GM04504 (cell line): ENCODE measurements around the gene TAF6.

Experiments
- DNase-seq: peaks from one replicate; pipeline ENCODE4 v3.0.0-alpha.2; 2012; ENCODE audit warnings: low read depth

The TAF6 gene

DNA sequence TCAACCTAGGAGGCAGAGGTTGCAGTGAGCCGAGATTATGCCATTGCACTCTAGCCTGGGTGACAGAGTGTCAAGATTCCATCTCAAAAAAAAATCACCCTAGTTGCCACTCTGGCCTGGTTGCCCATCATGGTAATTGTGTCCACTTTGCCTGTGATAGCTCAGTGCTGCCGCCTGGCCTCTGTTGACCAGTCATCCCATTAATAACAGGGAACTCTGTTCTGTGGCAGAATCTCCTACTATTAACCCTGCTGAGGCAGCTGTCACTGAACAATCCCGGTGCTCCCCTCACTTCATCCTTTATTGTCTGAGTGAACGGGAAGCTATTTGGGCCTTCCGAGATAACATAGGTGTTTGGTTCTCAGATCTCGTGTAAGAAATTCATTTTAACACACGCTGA is 52.2 kb downstream of the TAF6 start:
- no peak for DNase-seq

DNA sequence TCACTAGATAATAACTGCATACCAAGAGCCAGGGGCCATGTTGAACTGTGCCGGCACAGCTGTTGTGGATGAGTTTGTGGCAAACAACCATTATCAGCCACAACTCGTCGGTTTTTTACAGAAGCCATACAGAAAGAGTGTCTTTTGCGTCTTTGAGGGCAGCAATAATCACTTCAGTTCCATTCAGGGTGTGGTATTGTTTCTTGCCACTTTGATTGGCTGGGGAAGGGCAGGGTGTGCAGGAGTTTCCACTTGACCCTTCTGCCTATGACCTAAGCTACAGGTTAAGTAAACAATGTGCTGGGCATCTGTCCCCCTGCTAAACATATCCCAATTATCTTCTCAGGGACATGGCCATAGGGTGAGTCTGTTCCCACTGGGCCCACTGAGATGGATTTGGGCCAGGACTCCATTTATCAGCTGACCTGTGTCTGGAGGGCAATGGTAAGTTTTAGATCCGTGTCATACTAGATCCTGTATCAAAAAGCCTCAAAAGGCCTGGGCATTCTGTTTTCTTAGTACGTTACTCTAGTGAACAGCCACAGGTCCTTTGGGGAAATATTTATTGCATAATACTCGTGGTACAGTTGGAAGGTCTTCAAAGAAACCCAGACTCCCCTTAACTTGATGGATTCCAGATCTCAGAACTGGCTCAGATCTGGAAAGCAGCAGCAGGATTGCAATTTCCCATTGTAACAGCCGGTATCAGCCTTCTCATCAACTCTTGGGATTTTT is 53.5 kb downstream of the TAF6 start:
- peak; percentile 72 for DNase-seq

GRCh38 chr7:100064162-100064561 is 55.0 kb downstream of the TAF6 start:
- DNase-seq = no peak

- DNase-seq = no peak
These were observed 55.8 kb downstream of the TAF6 start for GRCh38 chr7:100063376-100063775.

DNA sequence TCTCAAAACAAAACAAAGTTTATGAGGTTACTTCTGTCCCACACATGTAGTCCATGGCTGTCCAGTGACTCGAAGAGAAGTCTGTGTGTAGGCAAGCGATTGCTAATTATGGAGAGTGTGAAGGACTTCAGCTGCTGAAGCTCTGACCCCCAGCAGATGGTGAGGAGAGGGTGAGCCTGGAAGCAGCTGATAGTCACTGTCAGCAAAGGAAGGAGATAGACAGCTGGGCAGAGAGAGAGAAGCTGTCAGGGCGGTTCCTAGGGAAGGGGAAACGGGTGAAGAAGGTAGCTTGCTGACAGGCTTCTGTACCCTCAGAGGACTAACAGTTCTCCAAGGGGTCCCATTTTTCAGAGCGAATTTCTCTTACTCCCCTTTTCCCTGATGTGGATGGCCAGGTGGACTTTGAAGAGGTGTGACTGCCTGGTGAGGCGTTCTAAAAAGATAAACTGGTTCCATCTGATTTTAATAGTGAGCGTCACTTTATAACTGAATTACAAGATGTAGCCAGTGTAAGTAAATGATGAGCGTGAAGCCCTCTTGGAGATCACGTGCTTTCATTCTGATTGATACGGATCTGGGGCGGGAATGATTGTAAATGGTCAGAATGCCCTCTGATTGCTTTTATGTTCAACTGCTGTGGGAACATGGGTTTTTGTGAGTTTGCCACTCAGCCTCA is 57.5 kb downstream of the TAF6 start:
- no peak for DNase-seq

GRCh38 chr7:100059251-100059739 is 59.9 kb downstream of the TAF6 start:
- no peak for DNase-seq
